SK-N-SH treated with all-trans-retinoic acid at 6 μM for 48 hours (cell line): ENCODE data around the gene SLC12A4.

ENCODE experiments used
- ATAC-seq: fragments of 200-7000 bp; cut with Tn5 transposase; 3 replicates; pipeline ENCODE4 v1.9.1; 2020; ENCODE audit warnings: mild to moderate bottlenecking, moderate library complexity
- ARNTL ChIP-seq: fragments of 450-650 bp; formaldehyde crosslinking; IDR thresholded peaks from 2 replicates; pipeline ENCODE4 v1.5.0; 2020; ENCODE audit warnings: low read depth, mild to moderate bottlenecking, moderate library complexity, borderline replicate concordance
- BACH2 ChIP-seq: fragments of 250-450 bp; sonication (Bioruptor Pico); IDR thresholded peaks from 2 replicates; pipeline ENCODE4 v1.9.0; 2021; ENCODE audit warnings: mild to moderate bottlenecking, borderline replicate concordance
- CREB5 ChIP-seq: fragments of 250-450 bp; sonication (Bioruptor Pico); IDR thresholded peaks from 2 replicates; pipeline ENCODE4 v1.5.1; 2020; ENCODE audit warnings: low read depth, mild to moderate bottlenecking, moderate library complexity
- CSDC2 ChIP-seq: fragments of 250-450 bp; sonication (Bioruptor Pico); IDR thresholded peaks from 2 replicates; pipeline ENCODE4 v1.5.0; 2020; ENCODE audit warnings: mild to moderate bottlenecking, moderate library complexity
- CSRNP3 ChIP-seq: fragments of 250-450 bp; sonication (Bioruptor Pico); IDR thresholded peaks from 2 replicates; pipeline ENCODE4 v1.5.1; 2021; ENCODE audit warnings: mild to moderate bottlenecking, moderate library complexity
- ESRRG ChIP-seq: fragments of 250-450 bp; sonication (Bioruptor Pico); IDR thresholded peaks from 2 replicates; pipeline ENCODE4 v1.6.1; 2021; ENCODE audit warnings: mild to moderate bottlenecking
- GLIS3 ChIP-seq: fragments of 250-450 bp; sonication (Bioruptor Pico); IDR thresholded peaks from 2 replicates; pipeline ENCODE4 v1.5.0; 2020; ENCODE audit warnings: mild to moderate bottlenecking, moderate library complexity
- OSR1 ChIP-seq: fragments of 250-450 bp; sonication (Bioruptor Pico); IDR thresholded peaks from 2 replicates; pipeline ENCODE4 v1.8.0; 2022; ENCODE audit warnings: moderate library complexity, mild to moderate bottlenecking, inconsistent platforms
- PATZ1 ChIP-seq: fragments of 250-450 bp; sonication (Bioruptor Pico); IDR thresholded peaks from 2 replicates; pipeline ENCODE4 v1.8.0; 2020; ENCODE audit warnings: mild to moderate bottlenecking, moderate library complexity, borderline replicate concordance
- POU6F1 ChIP-seq: fragments of 250-450 bp; sonication (Bioruptor Pico); IDR thresholded peaks from 2 replicates; pipeline ENCODE4 v1.8.0; 2021; ENCODE audit warnings: low read depth, mild to moderate bottlenecking, moderate library complexity, borderline replicate concordance
- PPARA ChIP-seq: fragments of 250-450 bp; sonication (Bioruptor Pico); IDR thresholded peaks from 2 replicates; pipeline ENCODE4 v1.5.0; 2020; ENCODE audit warnings: mild to moderate bottlenecking, borderline replicate concordance
- RARB ChIP-seq: fragments of 250-450 bp; sonication (Bioruptor Pico); IDR thresholded peaks from 2 replicates; pipeline ENCODE4 v1.8.0; 2021; ENCODE audit warnings: mild to moderate bottlenecking, moderate library complexity
- SNAI2 ChIP-seq: fragments of 250-450 bp; sonication (Bioruptor Pico); IDR thresholded peaks from 2 replicates; pipeline ENCODE4 v1.5.0; 2020; ENCODE audit warnings: mild to moderate bottlenecking, moderate library complexity
- TCF4 ChIP-seq: fragments of 250-450 bp; sonication (Bioruptor Pico); IDR thresholded peaks from 2 replicates; pipeline ENCODE4 v1.8.0; 2021; ENCODE audit warnings: mild to moderate bottlenecking, moderate library complexity, borderline replicate concordance
- TOX ChIP-seq: fragments of 250-450 bp; sonication (Bioruptor Pico); IDR thresholded peaks from 2 replicates; pipeline ENCODE4 v1.8.0; 2021; ENCODE audit warnings: mild to moderate bottlenecking, moderate library complexity, borderline replicate concordance
- TSHZ2 ChIP-seq: fragments of 250-450 bp; sonication (Bioruptor Pico); IDR thresholded peaks from 2 replicates; pipeline ENCODE4 v1.5.0; 2020; ENCODE audit warnings: mild to moderate bottlenecking, moderate library complexity
- ZC3H10 ChIP-seq: fragments of 250-450 bp; sonication (Bioruptor Pico); IDR thresholded peaks from 2 replicates; pipeline ENCODE4 v1.5.1; 2021; ENCODE audit warnings: mild to moderate bottlenecking, moderate library complexity
- ZFP3 ChIP-seq: fragments of 250-450 bp; sonication (Bioruptor Pico); IDR thresholded peaks from 2 replicates; pipeline ENCODE4 v1.5.0; 2020; ENCODE audit warnings: mild to moderate bottlenecking, moderate library complexity
- ZFP30 ChIP-seq: fragments of 450-650 bp; formaldehyde crosslinking; IDR thresholded peaks from 2 replicates; pipeline ENCODE4 v1.5.0; 2022; ENCODE audit warnings: mild to moderate bottlenecking, moderate library complexity
- ZNF565 ChIP-seq: fragments of 450-650 bp; formaldehyde crosslinking; conservative IDR thresholded peaks from 2 replicates; pipeline ENCODE4 v1.5.0; 2020; ENCODE audit warnings: low read depth, mild to moderate bottlenecking, moderate library complexity
- ZNF70 ChIP-seq: fragments of 450-650 bp; formaldehyde crosslinking; IDR thresholded peaks from 2 replicates; pipeline ENCODE4 v1.5.0; 2020; ENCODE audit warnings: mild to moderate bottlenecking, moderate library complexity
- ZNF8 ChIP-seq: fragments of 450-650 bp; formaldehyde crosslinking; IDR thresholded peaks from 2 replicates; pipeline ENCODE4 v1.5.0; 2020; ENCODE audit warnings: mild to moderate bottlenecking, moderate library complexity

SLC12A4 gene

GRCh38 chr16:67933805-67934204 is 34.6 kb downstream of the SLC12A4 start:
- no peak for ATAC-seq
- TF ChIP-seq ARNTL (CRISPR knock-in tag), result no peak
- no peak for TF ChIP-seq ZC3H10 (CRISPR knock-in tag)
- TF ChIP-seq OSR1 (CRISPR knock-in tag), result no peak
- TF ChIP-seq ZNF70 (CRISPR knock-in tag), result no peak
- no peak for TF ChIP-seq ZNF565
- no peak for TF ChIP-seq ZFP3 (CRISPR knock-in tag)
- TF ChIP-seq GLIS3 (CRISPR knock-in tag), result no peak
- TF ChIP-seq ESRRG (CRISPR knock-in tag), result no peak
- no peak for TF ChIP-seq ZNF8 (CRISPR knock-in tag)
- no peak for TF ChIP-seq BACH2
- TF ChIP-seq CSRNP3 (CRISPR knock-in tag), result no peak
- TF ChIP-seq POU6F1 (CRISPR knock-in tag), result no peak
- TF ChIP-seq PPARA, result no peak
- no peak for TF ChIP-seq TOX
- TF ChIP-seq CSDC2 (CRISPR knock-in tag), result no peak
- no peak for TF ChIP-seq SNAI2
- TF ChIP-seq CREB5 (CRISPR knock-in tag), result no peak

- no peak for TF ChIP-seq TOX
- TF ChIP-seq ZFP30 (CRISPR knock-in tag), result no peak
- no peak for TF ChIP-seq PATZ1 (CRISPR knock-in tag)
- no peak for TF ChIP-seq TCF4
- no peak for TF ChIP-seq CSRNP3 (CRISPR knock-in tag)
- no peak for TF ChIP-seq ESRRG (CRISPR knock-in tag)
- no peak for TF ChIP-seq ARNTL (CRISPR knock-in tag)
- TF ChIP-seq, all 23 proteins: peak for 0
- no peak for ATAC-seq
Measured at GRCh38 chr16:67932462-67932840, 36.0 kb downstream of the SLC12A4 start.

GRCh38 chr16:67931712-67932461 is 36.5 kb downstream of the SLC12A4 start, which contains the start of gene CTRL:
Gene CTRL (minus strand): TSS chr16:67931862. CDS start chr16:67931852, 10 bp downstream.
- TF ChIP-seq TSHZ2 (CRISPR knock-in tag) (no peak), RARB (no peak), SNAI2 (no peak), PATZ1 (CRISPR knock-in tag) (no peak), ZNF70 (CRISPR knock-in tag) (no peak), ZNF8 (CRISPR knock-in tag) (no peak), GLIS3 (CRISPR knock-in tag) (no peak), ESRRG (CRISPR knock-in tag) (no peak), ARNTL (CRISPR knock-in tag) (no peak), TOX (no peak), OSR1 (CRISPR knock-in tag) (no peak), ZFP3 (CRISPR knock-in tag) (no peak), ZC3H10 (CRISPR knock-in tag) (no peak), PPARA (no peak), BACH2 (no peak)
- no peak for ATAC-seq
